ENCODE data around the gene ENPP1. TPM values are rescaled to one million over a fixed set of nuclear protein-coding genes. Genes with fewer than 3 reads are reported as not detected.

The ENPP1 gene
- polyA plus RNA-seq, 1 of the 3 experiments (the other 2 are of a cell fraction), result not detected

GRCh38 chr6:131897050-131897435 is 89.2 kb downstream of the ENPP1 start:
- TF ChIP-seq YY1 (IDR thresholded peaks at IDR 0.05; ENCODE audit: low read depth) (no peak), USF2 (IDR thresholded peaks at IDR 0.05; ENCODE audit: borderline replicate concordance, low read depth, low read length) (no peak), CTCF (IDR thresholded peaks at IDR 0.05) (no peak), CHD2 (IDR thresholded peaks at IDR 0.05; ENCODE audit: low read length, partially characterized antibody) (no peak), FOSL2 (IDR thresholded peaks at IDR 0.05; ENCODE audit: borderline replicate concordance, low read depth) (no peak), RFX5 (IDR thresholded peaks at IDR 0.05; ENCODE audit: low read length) (no peak), GABPA (IDR thresholded peaks at IDR 0.05; ENCODE audit: low read depth) (no peak), RAD21 (IDR thresholded peaks at IDR 0.05; ENCODE audit: low read length) (no peak), MEF2A (IDR thresholded peaks at IDR 0.05; ENCODE audit: borderline replicate concordance, low read depth) (no peak), FOXJ3 (CRISPR knock-in tag; IDR thresholded peaks at IDR 0.05) (no peak)
- TF ChIP-seq, protein P1, sequence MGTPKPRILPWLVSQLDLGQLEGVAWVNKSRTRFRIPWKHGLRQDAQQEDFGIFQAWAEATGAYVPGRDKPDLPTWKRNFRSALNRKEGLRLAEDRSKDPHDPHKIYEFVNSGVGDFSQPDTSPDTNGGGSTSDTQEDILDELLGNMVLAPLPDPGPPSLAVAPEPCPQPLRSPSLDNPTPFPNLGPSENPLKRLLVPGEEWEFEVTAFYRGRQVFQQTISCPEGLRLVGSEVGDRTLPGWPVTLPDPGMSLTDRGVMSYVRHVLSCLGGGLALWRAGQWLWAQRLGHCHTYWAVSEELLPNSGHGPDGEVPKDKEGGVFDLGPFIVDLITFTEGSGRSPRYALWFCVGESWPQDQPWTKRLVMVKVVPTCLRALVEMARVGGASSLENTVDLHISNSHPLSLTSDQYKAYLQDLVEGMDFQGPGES (IDR thresholded peaks at IDR 0.05; ENCODE audit: low read depth, low read length), result no peak
- H2AFZ ChIP-seq (ENCODE audit: low read depth), result no peak overlapping the region
- peaks cover 33% of the 10 kb centered on the region; the same call in 1 of the 2 replicates for H3K27me3 ChIP-seq (ENCODE audit: insufficient read depth)
- H3K4me1 ChIP-seq (ENCODE audit: control insufficient read depth in 1 of 2, insufficient read depth in 2 of 2, low read depth in 1 of 2, low read length in 1 of 2), result no peaks in the 10 kb centered on the region
- no peak for DNase-seq
- H3K79me2 ChIP-seq (ENCODE audit: insufficient read depth), result no peaks in the 10 kb centered on the region
- ChIA-PET CTCF (interaction anchor here (1.0 to 2.3 kb wide), 3 partner anchors 13 to 26 kb away, joined by 4 to 11 read pairs (median 5); no protein-coding TSS in a partner anchor), POLR2A (no interaction called here)
- WGBS (ENCODE audit: low lambda C conversion rate), result 10% methylated on average over 4 of the region's 4 CpGs
- no peak overlapping the region for H3K27ac ChIP-seq (ENCODE audit: low read depth in 2 of 2, low read length in 1 of 2)
- no peaks in the 10 kb centered on the region for H3K9me3 ChIP-seq
- no peak overlapping the region for H3K4me2 ChIP-seq
- H3K9me2 ChIP-seq, result no peaks in the 10 kb centered on the region
- no peak overlapping the region for H3K4me3 ChIP-seq (ENCODE audit: low read depth in 2 of 2, low read length in 1 of 2)
- no peak overlapping the region for H3K9ac ChIP-seq
- no peaks in the 10 kb centered on the region for H4K20me1 ChIP-seq (ENCODE audit: insufficient read depth)
- H3F3A ChIP-seq (replicated peaks; ENCODE audit: insufficient read depth), result no peaks in the 10 kb centered on the region
- H3K36me3 ChIP-seq (replicated peaks in 1 of 2; ENCODE audit: control insufficient read depth in 1 of 2, insufficient read depth in 2 of 2, low read length in 1 of 2), result no peaks in the 10 kb centered on the region

DNA sequence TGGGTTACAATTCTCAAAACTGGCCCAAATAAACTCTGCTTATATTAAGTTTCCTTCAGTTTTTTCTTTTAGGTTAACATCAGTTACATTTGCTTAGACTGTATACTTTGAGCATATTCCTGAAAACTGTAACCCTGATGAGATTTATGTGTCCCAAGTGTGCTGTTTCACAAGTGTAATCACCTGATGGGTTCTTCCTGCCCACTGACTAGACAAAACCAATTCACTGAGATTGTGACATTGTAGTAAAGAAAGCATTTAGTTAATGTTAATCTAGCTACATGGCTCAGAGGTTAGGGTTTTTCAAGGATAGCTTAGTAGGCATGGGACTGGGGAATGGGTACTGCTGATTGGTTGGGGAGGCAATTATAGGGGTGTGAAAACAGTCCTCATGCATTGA is 89.8 kb downstream of the ENPP1 start:
- H3K4me3 ChIP-seq (ENCODE audit: low read depth in 2 of 2, low read length in 1 of 2), result no peak overlapping the region
- H3K27ac ChIP-seq (ENCODE audit: low read depth in 2 of 2, low read length in 1 of 2), result no peak overlapping the region
- no peaks in the 10 kb centered on the region for H3K36me3 ChIP-seq (replicated peaks in 1 of 2; ENCODE audit: control insufficient read depth in 1 of 2, insufficient read depth in 2 of 2, low read length in 1 of 2)
- no peak overlapping the region for H2AFZ ChIP-seq (ENCODE audit: low read depth)
- H3K9me2 ChIP-seq, result no peaks in the 10 kb centered on the region
- H3K9me3 ChIP-seq, result no peaks in the 10 kb centered on the region
- ChIA-PET POLR2A (no interaction called here), CTCF (interaction anchor here (1.8 to 2.3 kb wide), 2 partner anchors 12 to 17 kb away, joined by 5 to 11 read pairs; no protein-coding TSS in a partner anchor)
- peaks cover 33% of the 10 kb centered on the region; the same call in 1 of the 2 replicates for H3K27me3 ChIP-seq (ENCODE audit: insufficient read depth)
- no peaks in the 10 kb centered on the region for H3K4me1 ChIP-seq (ENCODE audit: control insufficient read depth in 1 of 2, insufficient read depth in 2 of 2, low read depth in 1 of 2, low read length in 1 of 2)
- H4K20me1 ChIP-seq (ENCODE audit: insufficient read depth), result no peaks in the 10 kb centered on the region
- TF ChIP-seq, protein P2, sequence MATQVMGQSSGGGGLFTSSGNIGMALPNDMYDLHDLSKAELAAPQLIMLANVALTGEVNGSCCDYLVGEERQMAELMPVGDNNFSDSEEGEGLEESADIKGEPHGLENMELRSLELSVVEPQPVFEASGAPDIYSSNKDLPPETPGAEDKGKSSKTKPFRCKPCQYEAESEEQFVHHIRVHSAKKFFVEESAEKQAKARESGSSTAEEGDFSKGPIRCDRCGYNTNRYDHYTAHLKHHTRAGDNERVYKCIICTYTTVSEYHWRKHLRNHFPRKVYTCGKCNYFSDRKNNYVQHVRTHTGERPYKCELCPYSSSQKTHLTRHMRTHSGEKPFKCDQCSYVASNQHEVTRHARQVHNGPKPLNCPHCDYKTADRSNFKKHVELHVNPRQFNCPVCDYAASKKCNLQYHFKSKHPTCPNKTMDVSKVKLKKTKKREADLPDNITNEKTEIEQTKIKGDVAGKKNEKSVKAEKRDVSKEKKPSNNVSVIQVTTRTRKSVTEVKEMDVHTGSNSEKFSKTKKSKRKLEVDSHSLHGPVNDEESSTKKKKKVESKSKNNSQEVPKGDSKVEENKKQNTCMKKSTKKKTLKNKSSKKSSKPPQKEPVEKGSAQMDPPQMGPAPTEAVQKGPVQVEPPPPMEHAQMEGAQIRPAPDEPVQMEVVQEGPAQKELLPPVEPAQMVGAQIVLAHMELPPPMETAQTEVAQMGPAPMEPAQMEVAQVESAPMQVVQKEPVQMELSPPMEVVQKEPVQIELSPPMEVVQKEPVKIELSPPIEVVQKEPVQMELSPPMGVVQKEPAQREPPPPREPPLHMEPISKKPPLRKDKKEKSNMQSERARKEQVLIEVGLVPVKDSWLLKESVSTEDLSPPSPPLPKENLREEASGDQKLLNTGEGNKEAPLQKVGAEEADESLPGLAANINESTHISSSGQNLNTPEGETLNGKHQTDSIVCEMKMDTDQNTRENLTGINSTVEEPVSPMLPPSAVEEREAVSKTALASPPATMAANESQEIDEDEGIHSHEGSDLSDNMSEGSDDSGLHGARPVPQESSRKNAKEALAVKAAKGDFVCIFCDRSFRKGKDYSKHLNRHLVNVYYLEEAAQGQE (IDR thresholded peaks at IDR 0.05; ENCODE audit: low read depth, low read length), result no peak
- TF ChIP-seq PBX3 (IDR thresholded peaks at IDR 0.05) (no peak), ELF1 (IDR thresholded peaks at IDR 0.05) (no peak), FOXJ3 (CRISPR knock-in tag; IDR thresholded peaks at IDR 0.05) (no peak), CHD2 (IDR thresholded peaks at IDR 0.05; ENCODE audit: low read length, partially characterized antibody) (no peak), TAF1 (IDR thresholded peaks at IDR 0.05; ENCODE audit: borderline replicate concordance, low read depth, low read length) (no peak), MXI1 (IDR thresholded peaks at IDR 0.05; ENCODE audit: low read depth, low read length) (no peak), RAD21 (IDR thresholded peaks at IDR 0.05; ENCODE audit: low read length) (no peak), POLR2AphosphoS5 (IDR thresholded peaks at IDR 0.05; ENCODE audit: low read depth, low read length) (no peak)
- H3K4me2 ChIP-seq, result no peak overlapping the region
- DNase-seq, result no peak
- H3K9ac ChIP-seq, result no peak overlapping the region
- no peaks in the 10 kb centered on the region for H3F3A ChIP-seq (replicated peaks; ENCODE audit: insufficient read depth)
- H3K79me2 ChIP-seq (ENCODE audit: insufficient read depth), result no peaks in the 10 kb centered on the region

Data from SK-N-SH (cell line).